ENCODE results near the gene PRR29.

PRR29 gene

GRCh38 chr17:64037180-64037579, 39.0 kb downstream of the PRR29 start:
- FAIRE-seq = peak; percentile 66
- no peak for DNase-seq (ENCODE audit: insufficient read length, low spot score)
- TF ChIP-seq PAX5 (IDR thresholded peaks at IDR 0.05; ENCODE audit: insufficient read depth, low read length, severe bottlenecking) (no peak), TAF1 (IDR thresholded peaks at IDR 0.05; ENCODE audit: low read depth, low read length) (no peak), POLR2A (IDR thresholded peaks at IDR 0.05; ENCODE audit: low read depth, low read length) (no peak), SPI1 (IDR thresholded peaks at IDR 0.05; ENCODE audit: low read depth, low read length) (no peak), POU2F2 (IDR thresholded peaks at IDR 0.05; ENCODE audit: low read depth, low read length) (no peak), POLR2AphosphoS5 (IDR thresholded peaks at IDR 0.05; ENCODE audit: low read depth, low read length) (no peak)

- no peak for FAIRE-seq
- no peak for DNase-seq (ENCODE audit: insufficient read length, low spot score)
- no peak for TF ChIP-seq POLR2A (IDR thresholded peaks at IDR 0.05; ENCODE audit: low read depth, low read length)
These were observed 39.7 kb downstream of the PRR29 start for GRCh38 chr17:64037802-64038201.

GRCh38 chr17:64038331-64039105, 40.4 kb downstream of the PRR29 start:
- TF ChIP-seq PAX5 (IDR thresholded peaks at IDR 0.05; ENCODE audit: insufficient read depth, low read length, severe bottlenecking) (no peak), POU2F2 (IDR thresholded peaks at IDR 0.05; ENCODE audit: low read depth, low read length) (no peak), POLR2A (IDR thresholded peaks at IDR 0.05; ENCODE audit: low read depth, low read length) (no peak), POLR2AphosphoS5 (IDR thresholded peaks at IDR 0.05; ENCODE audit: low read depth, low read length) (no peak), TAF1 (IDR thresholded peaks at IDR 0.05; ENCODE audit: low read depth, low read length) (no peak), SPI1 (IDR thresholded peaks at IDR 0.05; ENCODE audit: low read depth, low read length) (no peak)
- FAIRE-seq (no peak), DNase-seq (ENCODE audit: insufficient read length, low spot score) (no peak)

GRCh38 chr17:64039106-64039400, 40.9 kb downstream of the PRR29 start:
- FAIRE-seq = no peak

GRCh38 chr17:64040206-64040605, 42.1 kb downstream of the PRR29 start:
- DNase-seq (ENCODE audit: insufficient read length, low spot score) = no peak
- no peak for FAIRE-seq
- no peak for TF ChIP-seq POLR2AphosphoS5 (IDR thresholded peaks at IDR 0.05; ENCODE audit: low read depth, low read length)
- no peak for TF ChIP-seq TAF1 (IDR thresholded peaks at IDR 0.05; ENCODE audit: low read depth, low read length)
- no peak for TF ChIP-seq POLR2A (IDR thresholded peaks at IDR 0.05; ENCODE audit: low read depth, low read length)
- no peak for TF ChIP-seq SPI1 (IDR thresholded peaks at IDR 0.05; ENCODE audit: low read depth, low read length)
- TF ChIP-seq PAX5 (IDR thresholded peaks at IDR 0.05; ENCODE audit: insufficient read depth, low read length, severe bottlenecking) = no peak
- TF ChIP-seq POU2F2 (IDR thresholded peaks at IDR 0.05; ENCODE audit: low read depth, low read length) = no peak

More at GRCh38 chr17:64039106-64039400, 40.9 kb downstream of the PRR29 start:
- DNase-seq (ENCODE audit: insufficient read length, low spot score) = no peak
- TF ChIP-seq POU2F2 (IDR thresholded peaks at IDR 0.05; ENCODE audit: low read depth, low read length) (no peak), TAF1 (IDR thresholded peaks at IDR 0.05; ENCODE audit: low read depth, low read length) (no peak), POLR2AphosphoS5 (IDR thresholded peaks at IDR 0.05; ENCODE audit: low read depth, low read length) (no peak), POLR2A (IDR thresholded peaks at IDR 0.05; ENCODE audit: low read depth, low read length) (no peak), SPI1 (IDR thresholded peaks at IDR 0.05; ENCODE audit: low read depth, low read length) (no peak), PAX5 (IDR thresholded peaks at IDR 0.05; ENCODE audit: insufficient read depth, low read length, severe bottlenecking) (no peak)

- DNase-seq (ENCODE audit: insufficient read length, low spot score) (no peak), FAIRE-seq (no peak)
- TF ChIP-seq PAX5 (IDR thresholded peaks at IDR 0.05; ENCODE audit: insufficient read depth, low read length, severe bottlenecking) (no peak), POU2F2 (IDR thresholded peaks at IDR 0.05; ENCODE audit: low read depth, low read length) (no peak), POLR2A (IDR thresholded peaks at IDR 0.05; ENCODE audit: low read depth, low read length) (no peak), TAF1 (IDR thresholded peaks at IDR 0.05; ENCODE audit: low read depth, low read length) (no peak), POLR2AphosphoS5 (IDR thresholded peaks at IDR 0.05; ENCODE audit: low read depth, low read length) (no peak), SPI1 (IDR thresholded peaks at IDR 0.05; ENCODE audit: low read depth, low read length) (no peak)
These were observed 43.8 kb downstream of the PRR29 start for GRCh38 chr17:64041912-64042311.

GRCh38 chr17:64042700-64043485, 44.7 kb downstream of the PRR29 start:
- TF ChIP-seq POLR2AphosphoS5 (IDR thresholded peaks at IDR 0.05; ENCODE audit: low read depth, low read length) (no peak), PAX5 (IDR thresholded peaks at IDR 0.05; ENCODE audit: insufficient read depth, low read length, severe bottlenecking) (no peak), TAF1 (IDR thresholded peaks at IDR 0.05; ENCODE audit: low read depth, low read length) (no peak), SPI1 (IDR thresholded peaks at IDR 0.05; ENCODE audit: low read depth, low read length) (no peak)
- DNase-seq (ENCODE audit: insufficient read length, low spot score) = no peak

GRCh38 chr17:64045176-64045575, 47.0 kb downstream of the PRR29 start:
- TF ChIP-seq TAF1 (IDR thresholded peaks at IDR 0.05; ENCODE audit: low read depth, low read length) = no peak

More at GRCh38 chr17:64042700-64043485, 44.7 kb downstream of the PRR29 start:
- FAIRE-seq = no peak

GRCh38 chr17:64048805-64049204, 50.7 kb downstream of the PRR29 start:
- DNase-seq (ENCODE audit: insufficient read length, low spot score) (no peak), FAIRE-seq (no peak)
- TF ChIP-seq POU2F2 (IDR thresholded peaks at IDR 0.05; ENCODE audit: low read depth, low read length) (no peak), POLR2A (IDR thresholded peaks at IDR 0.05; ENCODE audit: low read depth, low read length) (no peak), SPI1 (IDR thresholded peaks at IDR 0.05; ENCODE audit: low read depth, low read length) (no peak), POLR2AphosphoS5 (IDR thresholded peaks at IDR 0.05; ENCODE audit: low read depth, low read length) (no peak), PAX5 (IDR thresholded peaks at IDR 0.05; ENCODE audit: insufficient read depth, low read length, severe bottlenecking) (no peak), TAF1 (IDR thresholded peaks at IDR 0.05; ENCODE audit: low read depth, low read length) (no peak)

More at GRCh38 chr17:64045176-64045575, 47.0 kb downstream of the PRR29 start:
- FAIRE-seq = no peak
- no peak for DNase-seq (ENCODE audit: insufficient read length, low spot score)

GRCh38 chr17:64051153-64051552, 53.0 kb downstream of the PRR29 start:
- FAIRE-seq (no peak), DNase-seq (ENCODE audit: insufficient read length, low spot score) (no peak)
- TF ChIP-seq POLR2AphosphoS5 (IDR thresholded peaks at IDR 0.05; ENCODE audit: low read depth, low read length) (no peak), PAX5 (IDR thresholded peaks at IDR 0.05; ENCODE audit: insufficient read depth, low read length, severe bottlenecking) (no peak), TAF1 (IDR thresholded peaks at IDR 0.05; ENCODE audit: low read depth, low read length) (no peak), SPI1 (IDR thresholded peaks at IDR 0.05; ENCODE audit: low read depth, low read length) (no peak), POU2F2 (IDR thresholded peaks at IDR 0.05; ENCODE audit: low read depth, low read length) (no peak), POLR2A (IDR thresholded peaks at IDR 0.05; ENCODE audit: low read depth, low read length) (no peak)
